Endothelial cell of umbilical vein (primary cell): ENCODE data around the gene SH3PXD2A. TPM values are rescaled to one million over a fixed set of nuclear protein-coding genes. Genes with fewer than 3 reads are reported as not detected.

Experiments
- BruUV-seq: library from RNA; stranded (reverse); fragments of 400-500 nt; replicated peaks from 2 replicates; lab custom pipeline; 2021; lab: Mats Ljungman, UMichigan
- CTCF ChIA-PET: fragments of 300-600, 350-600 bp; sonication (Branson Sonifier 250); formaldehyde crosslinking; loops from one replicate; lab custom pipeline; 2021; ENCODE audit warnings: antibody characterized with exemption, inconsistent platforms; lab: Charles Lee
- POLR2A ChIA-PET: fragments of 300-600, 350-600 bp; sonication (Branson Sonifier 250); formaldehyde crosslinking; loops from one replicate; lab custom pipeline; 2021; ENCODE audit warnings: antibody characterized with exemption, inconsistent platforms; lab: Charles Lee
- DNase-seq: peaks from one replicate; pipeline ENCODE4 v3.0.0-alpha.2; 2011; ENCODE audit warnings: low read depth, low spot score
- FAIRE-seq: peaks from 2 replicates; lab custom pipeline; 2011; peaks lifted over from hg19 to GRCh38; lab: Jason Lieb, UNC
- H2AFZ ChIP-seq: 2 replicates; pipeline ENCODE4 v1.6.0; 2012; ENCODE audit warnings: low read depth, low read length, control low read depth, inconsistent platforms
- H3K27ac ChIP-seq: 2 replicates; pipeline ENCODE4 v1.5.1; 2011; ENCODE audit warnings: low read depth, mild to moderate bottlenecking, control low read depth, low read length, moderate library complexity; ENCODE audit not compliant: insufficient read depth
- H3K27me3 ChIP-seq, 2 experiments: 2 replicates each; pipeline versions ENCODE4 v1.6.0 to v1.6.1; 2011; ENCODE audit warnings: low read length in 2 of 2, mixed read lengths in 1 of 2; ENCODE audit not compliant: control insufficient read depth in 2 of 2, insufficient read depth in 2 of 2
- H3K36me3 ChIP-seq, 2 experiments: 2 replicates in 1 of 2; 3 replicates in 1 of 2; pipeline ENCODE4 v1.5.1; 2011; ENCODE audit warnings: low read length in 2 of 2, mild to moderate bottlenecking in 1 of 2, moderate library complexity in 1 of 2; ENCODE audit not compliant: control insufficient read depth in 2 of 2, insufficient read depth in 2 of 2; ENCODE audit errors: extremely low read depth in 1 of 2
- H3K4me1 ChIP-seq: 3 replicates; pipeline ENCODE4 v1.5.1; 2011; ENCODE audit warnings: mild to moderate bottlenecking, low read length; ENCODE audit not compliant: control insufficient read depth, insufficient read depth; ENCODE audit errors: extremely low read depth
- H3K4me2 ChIP-seq: 2 replicates; pipeline ENCODE4 v1.6.1; 2011; ENCODE audit warnings: low read length, control low read depth, mixed read lengths; ENCODE audit not compliant: insufficient read depth
- H3K4me3 ChIP-seq, 3 experiments: fragments of 200-600 bp in 1 of 3; sonication (generic), shearing (Covaris generic) in 1 of 3; replicated peaks in 1 of 3; 2 replicates each; pipeline ENCODE4 v1.5.1; 2011 to 2016; ENCODE audit warnings: control low read depth in 3 of 3, low read length in 3 of 3, mild to moderate bottlenecking in 2 of 3, inconsistent platforms in 1 of 3, low read depth in 1 of 3, moderate library complexity in 1 of 3; ENCODE audit not compliant: insufficient read depth in 1 of 3
- H3K79me2 ChIP-seq: 2 replicates; pipeline ENCODE4 v1.6.0; 2012; ENCODE audit warnings: low read length, inconsistent platforms; ENCODE audit not compliant: control insufficient read depth, insufficient read depth
- H3K9ac ChIP-seq: replicated peaks from 2 replicates; pipeline ENCODE3; 2011; ENCODE audit warnings: low read length, control low read depth; ENCODE audit not compliant: insufficient read depth; ENCODE audit errors: extremely low read depth
- H3K9me1 ChIP-seq: replicated peaks from 3 replicates; pipeline ENCODE4 v1.6.0; 2011; ENCODE audit warnings: mild to moderate bottlenecking, low read length; ENCODE audit not compliant: control insufficient read depth, insufficient read depth; ENCODE audit errors: extremely low read depth
- H3K9me3 ChIP-seq: replicated peaks from 2 replicates; pipeline ENCODE4 v1.5.1; 2012; ENCODE audit warnings: low read length, inconsistent platforms; ENCODE audit not compliant: control insufficient read depth, insufficient read depth
- H4K20me1 ChIP-seq: replicated peaks from 2 replicates; pipeline ENCODE3; 2011; ENCODE audit warnings: mild to moderate bottlenecking, low read length; ENCODE audit not compliant: control insufficient read depth, insufficient read depth; ENCODE audit errors: extremely low read depth
- EZH2 ChIP-seq: IDR thresholded peaks from 2 replicates; pipeline ENCODE4 v1.6.1; 2012; ENCODE audit warnings: borderline replicate concordance, low read depth, mild to moderate bottlenecking, moderate library complexity, low read length, inconsistent platforms; ENCODE audit not compliant: severe bottlenecking
- FOS ChIP-seq: IDR thresholded peaks from 2 replicates; pipeline ENCODE4 v1.6.1; 2011; ENCODE audit warnings: mild to moderate bottlenecking, low read length, moderate library complexity, borderline replicate concordance; ENCODE audit not compliant: insufficient read depth
- GATA2 ChIP-seq: IDR thresholded peaks from 2 replicates; pipeline ENCODE4 v1.7.0; 2011; ENCODE audit warnings: low read depth, mild to moderate bottlenecking, moderate library complexity, mixed read lengths, low read length; ENCODE audit not compliant: insufficient read length, insufficient read depth
- JUN ChIP-seq: IDR thresholded peaks from 2 replicates; pipeline ENCODE4 v1.6.1; 2011; ENCODE audit warnings: borderline replicate concordance, low read depth; ENCODE audit not compliant: insufficient read length, insufficient read depth
- POLR2A ChIP-seq: IDR thresholded peaks from 2 replicates; pipeline ENCODE4 v1.6.1; 2012; ENCODE audit warnings: low read depth, mild to moderate bottlenecking, control low read depth, low read length
- dilution Hi-C: fragments of 300-500 bp; cut with MboI; formaldehyde crosslinking; loops from one replicate; pipeline ENCODE4 v1.15.0; 2019; ENCODE audit warnings: low sequenced_read_pairs; ENCODE audit not compliant: extremely low pct_ligation_motif_present
- intact Hi-C: fragments of 100-400 bp; cut with micrococcal nuclease; formaldehyde crosslinking; loops from one replicate; pipeline ENCODE4 v1.10.0; 2022
- polyA plus RNA-seq, 4 experiments: library from polyadenylated mRNA; depleted of rRNA in 3 of 4; stranded (reverse) in 3 of 4; unstranded in 1 of 4; fragments of >200 nt; gene quantifications; 2 replicates each; pipeline versions ENCODE4 v1.2.1 to v1.2.3, GENCODE V29; 2011 to 2012; ENCODE audit warnings: missing spikeins in 1 of 4
- total RNA-seq: library from RNA; stranded (reverse); gene quantifications from 2 replicates; pipeline ENCODE4 v1.2.3, GENCODE V29; 2021
- TF ChIP-seq, protein P1 (sequence below): IDR thresholded peaks from 2 replicates; pipeline ENCODE4 v1.6.1; 2011; ENCODE audit not compliant: insufficient read depth, insufficient read length
- TF ChIP-seq, protein P2 (sequence below), 2 donors: IDR thresholded peaks; 1 replicate in 1 of 2; 2 replicates in 1 of 2; pipeline ENCODE4 v1.5.1; 2011; ENCODE audit warnings: low read length in 2 of 2, mild to moderate bottlenecking in 2 of 2, moderate library complexity in 2 of 2, control low read depth in 1 of 2, inconsistent platforms in 1 of 2, low read depth in 1 of 2; ENCODE audit not compliant: insufficient read depth in 1 of 2; ENCODE audit errors: extremely low read depth in 1 of 2

The SH3PXD2A gene
- total and polyA plus RNA-seq, 2 donors (not counting 3 experiments of a cell fraction or from before 2014, with no cell fraction given) = 1.4 to 5.1 TPM

DNA sequence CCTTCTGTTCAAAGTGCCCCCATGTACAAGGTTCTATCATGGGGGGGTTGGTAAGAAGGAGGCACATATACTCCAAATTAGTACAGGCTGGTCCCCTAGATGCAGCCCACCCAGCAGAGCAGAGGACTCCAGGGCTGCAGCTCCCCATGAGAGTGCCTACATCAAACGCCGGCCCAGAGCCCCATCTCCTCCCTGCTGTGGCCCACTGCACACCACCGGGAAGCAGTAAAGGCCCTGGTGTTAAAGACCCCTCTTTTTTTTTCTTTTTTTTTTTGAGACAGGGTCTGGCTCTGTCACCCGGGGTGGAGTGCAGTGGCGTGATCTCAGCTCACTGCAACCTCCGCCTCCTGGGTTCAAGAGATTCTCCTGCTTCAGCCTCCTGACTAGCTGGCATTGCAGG, 47.4 kb downstream of the SH3PXD2A start:
- H3K79me2 ChIP-seq = peaks cover 2% of the 10 kb centered on the region
- no peaks in the 10 kb centered on the region for H3K27me3 ChIP-seq
- no peak for DNase-seq
- no peaks in the 10 kb centered on the region for H3K36me3 ChIP-seq
- H3K9ac ChIP-seq = no peak overlapping the region
- H3K9me1 ChIP-seq = no peaks in the 10 kb centered on the region
- ChIA-PET CTCF (no interaction called here), POLR2A (no interaction called here)
- BruUV-seq = no TSS peak
- H3K4me3 ChIP-seq = no peak overlapping the region
- TF ChIP-seq, protein P1, sequence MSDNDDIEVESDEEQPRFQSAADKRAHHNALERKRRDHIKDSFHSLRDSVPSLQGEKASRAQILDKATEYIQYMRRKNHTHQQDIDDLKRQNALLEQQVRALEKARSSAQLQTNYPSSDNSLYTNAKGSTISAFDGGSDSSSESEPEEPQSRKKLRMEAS = no peak
- TF ChIP-seq JUN = no peak
- TF ChIP-seq FOS = no peak
- TF ChIP-seq GATA2 = no peak
- no peak for TF ChIP-seq EZH2
- no peak for TF ChIP-seq POLR2A
- TF ChIP-seq, protein P2, sequence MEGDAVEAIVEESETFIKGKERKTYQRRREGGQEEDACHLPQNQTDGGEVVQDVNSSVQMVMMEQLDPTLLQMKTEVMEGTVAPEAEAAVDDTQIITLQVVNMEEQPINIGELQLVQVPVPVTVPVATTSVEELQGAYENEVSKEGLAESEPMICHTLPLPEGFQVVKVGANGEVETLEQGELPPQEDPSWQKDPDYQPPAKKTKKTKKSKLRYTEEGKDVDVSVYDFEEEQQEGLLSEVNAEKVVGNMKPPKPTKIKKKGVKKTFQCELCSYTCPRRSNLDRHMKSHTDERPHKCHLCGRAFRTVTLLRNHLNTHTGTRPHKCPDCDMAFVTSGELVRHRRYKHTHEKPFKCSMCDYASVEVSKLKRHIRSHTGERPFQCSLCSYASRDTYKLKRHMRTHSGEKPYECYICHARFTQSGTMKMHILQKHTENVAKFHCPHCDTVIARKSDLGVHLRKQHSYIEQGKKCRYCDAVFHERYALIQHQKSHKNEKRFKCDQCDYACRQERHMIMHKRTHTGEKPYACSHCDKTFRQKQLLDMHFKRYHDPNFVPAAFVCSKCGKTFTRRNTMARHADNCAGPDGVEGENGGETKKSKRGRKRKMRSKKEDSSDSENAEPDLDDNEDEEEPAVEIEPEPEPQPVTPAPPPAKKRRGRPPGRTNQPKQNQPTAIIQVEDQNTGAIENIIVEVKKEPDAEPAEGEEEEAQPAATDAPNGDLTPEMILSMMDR (IDR thresholded peaks at IDR 0.05; ENCODE audit: extremely low read depth in 1 of 2, insufficient read depth in 1 of 2, low read depth in 1 of 2, low read length in 2 of 2) = no peak
- no peaks in the 10 kb centered on the region for H3K9me3 ChIP-seq
- dilution Hi-C loops (no loop called here), intact Hi-C loops (no loop called here)
- H2AFZ ChIP-seq = no peak overlapping the region
- no peak for FAIRE-seq
- H3K4me2 ChIP-seq = no peak overlapping the region
- H3K4me1 ChIP-seq = peaks cover 29% of the 10 kb centered on the region
- H3K27ac ChIP-seq = no peak overlapping the region
- H4K20me1 ChIP-seq = no peaks in the 10 kb centered on the region
